Measurements from ENCODE around the gene GKN2.

Gene GKN2

DNA sequence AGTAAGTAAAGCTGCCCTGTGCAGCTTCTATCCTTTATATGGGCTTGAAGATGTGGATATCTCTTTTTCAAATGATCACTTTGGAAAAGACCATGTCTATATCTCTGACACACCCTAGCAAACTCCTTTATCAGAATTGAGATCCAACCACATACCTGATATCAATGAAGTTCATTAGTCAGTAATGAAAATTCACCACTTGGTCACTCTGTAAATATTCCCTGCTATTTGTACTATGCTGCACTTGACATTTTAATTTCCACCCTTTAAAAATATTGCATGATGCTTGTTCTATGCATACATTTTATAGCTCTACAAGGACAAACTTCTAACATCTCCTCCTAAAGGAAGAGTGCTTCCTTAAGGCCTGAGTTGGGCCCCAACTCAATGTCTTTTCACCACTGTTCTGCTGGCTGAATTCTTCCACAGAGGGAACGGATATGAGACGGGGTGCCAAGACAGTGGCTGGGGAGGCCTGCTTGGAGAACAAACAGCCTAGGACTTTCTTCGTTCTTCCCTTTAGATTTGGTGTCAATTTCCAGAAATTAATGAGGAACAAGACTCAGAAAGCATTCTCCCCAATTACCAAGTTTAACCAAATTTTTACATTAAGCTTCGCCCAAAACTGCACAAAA, at the start of gene GKN2:
GKN2 (minus strand) TSS at position 7 of the 635 bp plus-strand sequence. CDS start 32 bp downstream, outside the sequence.
- Histone ChIP-seq H3K36me3 (ENCODE audit: insufficient read depth, low read length) (no peaks in the 10 kb centered on the region), H3K9ac (ENCODE audit: insufficient read length) (no peak within 1 kb of the TSS), H3K9me3 (ENCODE audit: low read depth, low read length) (no peaks in the 10 kb centered on the region), H3K4me3 (no peak within 1 kb of the TSS), H3K27ac (no peak within 1 kb of the TSS)
- TF ChIP-seq FOXP2 (optimal IDR thresholded peaks at IDR 0.05; ENCODE audit: control extremely low read depth, extremely low read length, insufficient read depth) (no peak), EZH2 (IDR thresholded peaks at IDR 0.05) (no peak), POLR2AphosphoS5 (IDR thresholded peaks at IDR 0.05; ENCODE audit: borderline replicate concordance, low read depth, low read length) (no peak)
- DNase-seq (ENCODE audit: low read depth, low spot score): no peak

- Histone ChIP-seq H3K9ac (ENCODE audit: insufficient read length) (no peak overlapping the region), H3K9me3 (ENCODE audit: low read depth, low read length) (no peaks in the 10 kb centered on the region), H3K36me3 (ENCODE audit: insufficient read depth, low read length) (no peaks in the 10 kb centered on the region), H3K27ac (no peak overlapping the region), H3K4me3 (no peak overlapping the region)
- no peak for DNase-seq (ENCODE audit: low read depth, low spot score)
- no peak for TF ChIP-seq POLR2AphosphoS5 (IDR thresholded peaks at IDR 0.05; ENCODE audit: borderline replicate concordance, low read depth, low read length)
- no peak for TF ChIP-seq EZH2 (IDR thresholded peaks at IDR 0.05)
- TF ChIP-seq FOXP2 (optimal IDR thresholded peaks at IDR 0.05; ENCODE audit: control extremely low read depth, extremely low read length, insufficient read depth): no peak
Observed at GRCh38 chr2:69001879-69002278, 49.2 kb upstream of the GKN2 start.

DNA sequence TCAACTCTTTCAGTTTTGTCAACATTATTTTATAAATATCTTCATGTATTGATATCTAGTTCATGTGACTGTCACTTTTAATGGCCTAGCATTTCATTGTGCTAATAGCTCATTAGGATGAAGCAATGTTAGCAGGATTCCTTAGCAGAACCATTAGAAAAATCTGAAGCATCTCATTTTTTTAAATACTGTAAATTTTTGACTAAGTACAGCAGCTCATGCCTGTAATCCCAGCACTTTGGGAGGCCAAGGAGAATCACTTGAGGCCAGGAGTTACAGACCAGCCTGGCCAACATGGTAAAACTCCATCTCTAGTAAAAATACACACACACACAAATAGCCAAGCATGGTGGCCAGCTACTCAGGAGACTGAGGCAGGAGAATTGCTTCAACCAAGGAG, 44.7 kb upstream of the GKN2 start:
- Histone ChIP-seq H3K9me3 (ENCODE audit: low read depth, low read length) (no peaks in the 10 kb centered on the region), H3K36me3 (ENCODE audit: insufficient read depth, low read length) (no peaks in the 10 kb centered on the region), H3K9ac (ENCODE audit: insufficient read length) (no peak overlapping the region), H3K4me3 (no peak overlapping the region), H3K27ac (no peak overlapping the region)
- TF ChIP-seq POLR2AphosphoS5 (IDR thresholded peaks at IDR 0.05; ENCODE audit: borderline replicate concordance, low read depth, low read length): no peak
- TF ChIP-seq EZH2 (IDR thresholded peaks at IDR 0.05): no peak
- no peak for TF ChIP-seq FOXP2 (optimal IDR thresholded peaks at IDR 0.05; ENCODE audit: control extremely low read depth, extremely low read length, insufficient read depth)
- no peak for DNase-seq (ENCODE audit: low read depth, low spot score)

- H3K36me3 ChIP-seq (ENCODE audit: insufficient read depth, low read length): no peaks in the 10 kb centered on the region
- no peak overlapping the region for H3K4me3 ChIP-seq
- no peak overlapping the region for H3K27ac ChIP-seq
- no peak overlapping the region for H3K9ac ChIP-seq (ENCODE audit: insufficient read length)
- TF ChIP-seq FOXP2 (optimal IDR thresholded peaks at IDR 0.05; ENCODE audit: control extremely low read depth, extremely low read length, insufficient read depth) (no peak), POLR2AphosphoS5 (IDR thresholded peaks at IDR 0.05; ENCODE audit: borderline replicate concordance, low read depth, low read length) (no peak), EZH2 (IDR thresholded peaks at IDR 0.05) (no peak)
- DNase-seq (ENCODE audit: low read depth, low spot score): no peak
- no peaks in the 10 kb centered on the region for H3K9me3 ChIP-seq (ENCODE audit: low read depth, low read length)
Observed at GRCh38 chr2:68995916-68996315, 43.2 kb upstream of the GKN2 start.

DNA sequence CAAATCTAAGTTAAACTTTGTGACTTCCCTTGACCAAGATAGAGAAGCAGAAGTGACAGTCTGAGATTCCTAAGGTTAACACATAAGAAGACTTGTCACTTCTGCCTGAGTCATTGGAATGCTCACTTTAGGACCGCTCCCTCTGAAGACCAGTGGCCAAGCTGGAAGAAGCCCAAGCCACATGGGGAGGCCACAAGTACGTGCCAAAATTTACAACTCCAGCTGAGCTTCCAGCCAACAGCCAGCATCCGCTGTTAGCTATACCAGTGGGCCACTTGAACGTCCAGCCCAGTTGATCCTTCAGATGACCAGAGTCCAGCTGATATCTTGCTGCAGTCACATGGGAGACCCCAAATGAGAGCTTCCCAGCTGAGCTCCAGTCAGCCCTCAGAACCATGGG, 42.2 kb upstream of the GKN2 start:
- H3K9ac ChIP-seq (ENCODE audit: insufficient read length): no peak overlapping the region
- H3K36me3 ChIP-seq (ENCODE audit: insufficient read depth, low read length): no peaks in the 10 kb centered on the region
- TF ChIP-seq EZH2 (IDR thresholded peaks at IDR 0.05) (no peak), FOXP2 (optimal IDR thresholded peaks at IDR 0.05; ENCODE audit: control extremely low read depth, extremely low read length, insufficient read depth) (no peak), POLR2AphosphoS5 (IDR thresholded peaks at IDR 0.05; ENCODE audit: borderline replicate concordance, low read depth, low read length) (no peak)
- no peak overlapping the region for H3K27ac ChIP-seq
- no peak for DNase-seq (ENCODE audit: low read depth, low spot score)
- H3K4me3 ChIP-seq: no peak overlapping the region
- no peaks in the 10 kb centered on the region for H3K9me3 ChIP-seq (ENCODE audit: low read depth, low read length)

- H3K9me3 ChIP-seq (ENCODE audit: low read depth, low read length): no peaks in the 10 kb centered on the region
- no peak for DNase-seq (ENCODE audit: low read depth, low spot score)
- no peak overlapping the region for H3K9ac ChIP-seq (ENCODE audit: insufficient read length)
- TF ChIP-seq FOXP2 (optimal IDR thresholded peaks at IDR 0.05; ENCODE audit: control extremely low read depth, extremely low read length, insufficient read depth) (no peak), EZH2 (IDR thresholded peaks at IDR 0.05) (no peak), POLR2AphosphoS5 (IDR thresholded peaks at IDR 0.05; ENCODE audit: borderline replicate concordance, low read depth, low read length) (no peak)
- H3K36me3 ChIP-seq (ENCODE audit: insufficient read depth, low read length): no peaks in the 10 kb centered on the region
- H3K4me3 ChIP-seq: no peak overlapping the region
- no peak overlapping the region for H3K27ac ChIP-seq
Observed at GRCh38 chr2:68993660-68994059, 41.0 kb upstream of the GKN2 start.

GRCh38 chr2:68992933-68993332, 40.2 kb upstream of the GKN2 start:
- TF ChIP-seq POLR2AphosphoS5 (IDR thresholded peaks at IDR 0.05; ENCODE audit: borderline replicate concordance, low read depth, low read length) (no peak), EZH2 (IDR thresholded peaks at IDR 0.05) (no peak), FOXP2 (optimal IDR thresholded peaks at IDR 0.05; ENCODE audit: control extremely low read depth, extremely low read length, insufficient read depth) (no peak)
- Histone ChIP-seq H3K27ac (no peak overlapping the region), H3K4me3 (no peak overlapping the region), H3K9me3 (ENCODE audit: low read depth, low read length) (no peaks in the 10 kb centered on the region), H3K36me3 (ENCODE audit: insufficient read depth, low read length) (no peaks in the 10 kb centered on the region), H3K9ac (ENCODE audit: insufficient read length) (no peak overlapping the region)
- DNase-seq (ENCODE audit: low read depth, low spot score): no peak

DNA sequence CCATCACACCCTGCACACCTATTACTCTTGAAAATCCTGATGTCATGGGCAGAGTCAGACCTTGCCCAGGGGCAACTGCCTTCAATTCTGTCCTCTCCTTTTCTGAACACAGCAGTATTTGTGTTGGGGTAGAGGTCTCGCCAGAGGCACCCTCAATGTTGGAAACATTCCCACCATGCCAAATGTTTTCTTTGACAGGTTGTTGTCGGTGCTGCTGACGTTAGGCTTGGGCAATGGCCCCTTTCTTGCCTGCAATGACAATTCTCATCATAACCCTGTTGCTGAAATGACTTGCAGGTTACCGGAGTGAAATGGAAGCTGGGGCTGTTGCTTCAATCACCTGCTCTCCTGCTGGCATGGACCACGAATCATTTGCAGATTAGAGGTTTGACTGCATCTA, 39.6 kb upstream of the GKN2 start:
- Histone ChIP-seq H3K36me3 (ENCODE audit: insufficient read depth, low read length) (no peaks in the 10 kb centered on the region), H3K9ac (ENCODE audit: insufficient read length) (no peak overlapping the region), H3K27ac (no peak overlapping the region), H3K9me3 (ENCODE audit: low read depth, low read length) (no peaks in the 10 kb centered on the region), H3K4me3 (no peak overlapping the region)
- TF ChIP-seq POLR2AphosphoS5 (IDR thresholded peaks at IDR 0.05; ENCODE audit: borderline replicate concordance, low read depth, low read length) (no peak), EZH2 (IDR thresholded peaks at IDR 0.05) (no peak), FOXP2 (optimal IDR thresholded peaks at IDR 0.05; ENCODE audit: control extremely low read depth, extremely low read length, insufficient read depth) (no peak)
- DNase-seq (ENCODE audit: low read depth, low spot score): no peak

- Histone ChIP-seq H3K27ac (no peak overlapping the region), H3K9me3 (ENCODE audit: low read depth, low read length) (no peaks in the 10 kb centered on the region), H3K36me3 (ENCODE audit: insufficient read depth, low read length) (no peaks in the 10 kb centered on the region), H3K9ac (ENCODE audit: insufficient read length) (no peak overlapping the region), H3K4me3 (no peak overlapping the region)
- TF ChIP-seq POLR2AphosphoS5 (IDR thresholded peaks at IDR 0.05; ENCODE audit: borderline replicate concordance, low read depth, low read length) (no peak), FOXP2 (optimal IDR thresholded peaks at IDR 0.05; ENCODE audit: control extremely low read depth, extremely low read length, insufficient read depth) (no peak), EZH2 (IDR thresholded peaks at IDR 0.05) (no peak)
- DNase-seq (ENCODE audit: low read depth, low spot score): no peak
Observed at GRCh38 chr2:68989035-68989434, 36.3 kb upstream of the GKN2 start.

Measured in SK-N-MC (cell line).